Activated CD4-positive, CD25-positive, alpha-beta regulatory T cell treated with anti-CD3 and anti-CD28 coated beads, Interleukin-2, amount 50 U/mL, for 24 hours (primary cell): Measurements from ENCODE around the gene ZBTB20.
"Not testable (repeated sequence)": the region's sequence is repeated elsewhere in the genome, so short reads cannot be mapped to it uniquely, and the experiment has no call there.

ENCODE experiments used
- ATAC-seq, 2 donors: fragments of 150-1000 bp; cut with Tn5 transposase; one replicate each; pipeline ENCODE4 v1.10.0; 2021; ENCODE audit warnings: mild to moderate bottlenecking in 1 of 2, moderate library complexity in 1 of 2

ZBTB20 gene

GRCh38 chr3:115147329-115148141, 447 bp upstream of the ZBTB20 start:
- ATAC-seq = peak; percentile 83 to 85

- ATAC-seq = no peak
These were observed 1.1 kb downstream of the ZBTB20 start for GRCh38 chr3:115146032-115146417.

GRCh38 chr3:115141033-115141757, 5.9 kb downstream of the ZBTB20 start:
- no peak for ATAC-seq

GRCh38 chr3:115139072-115139471, 8.0 kb downstream of the ZBTB20 start:
- ATAC-seq = peak; percentile 44 to 68

GRCh38 chr3:115134648-115135347, 12.3 kb downstream of the ZBTB20 start:
- no peak for ATAC-seq

- ATAC-seq = no peak
These were observed 19.9 kb downstream of the ZBTB20 start for GRCh38 chr3:115127208-115127607.

GRCh38 chr3:115120597-115120996, 26.5 kb downstream of the ZBTB20 start:
- no peak for ATAC-seq

GRCh38 chr3:115113367-115113766, 33.7 kb downstream of the ZBTB20 start:
- no peak for ATAC-seq

- ATAC-seq = no peak
These were observed 35.5 kb downstream of the ZBTB20 start for GRCh38 chr3:115111632-115112031.

GRCh38 chr3:115110830-115111229, 36.3 kb downstream of the ZBTB20 start:
- no peak for ATAC-seq

- not testable (repeated sequence) for ATAC-seq
These were observed 37.0 kb downstream of the ZBTB20 start for GRCh38 chr3:115110066-115110465.

GRCh38 chr3:115108614-115109013, 38.5 kb downstream of the ZBTB20 start:
- no peak for ATAC-seq

- ATAC-seq = no peak
These were observed 45.0 kb downstream of the ZBTB20 start for GRCh38 chr3:115102046-115102445.

- ATAC-seq = no peak
These were observed 46.3 kb downstream of the ZBTB20 start for GRCh38 chr3:115100806-115101205.

- ATAC-seq = peak; percentile 63 to 64
These were observed 47.0 kb downstream of the ZBTB20 start for GRCh38 chr3:115099986-115100571.

- ATAC-seq = no peak
These were observed 47.7 kb downstream of the ZBTB20 start for GRCh38 chr3:115099134-115099985.

- ATAC-seq = no peak
These were observed 48.6 kb downstream of the ZBTB20 start for GRCh38 chr3:115098354-115099073.

- no peak for ATAC-seq
These were observed 51.9 kb downstream of the ZBTB20 start for GRCh38 chr3:115095236-115095635.

GRCh38 chr3:115092220-115092791, 54.8 kb downstream of the ZBTB20 start:
- ATAC-seq = no peak

- no peak for ATAC-seq
These were observed 56.4 kb downstream of the ZBTB20 start for GRCh38 chr3:115090712-115091111.

GRCh38 chr3:115089481-115089880, 57.6 kb downstream of the ZBTB20 start:
- no peak for ATAC-seq
